HG03045 (cell line): ENCODE measurements around the gene AP5B1.
A peak's percentile ranks its signal among the peaks of the same experiment; 100 is the strongest.

Experiments used
- ATAC-seq: cut with Tn5 transposase; IDR thresholded peaks from one replicate; pipeline ENCODE4 v1.9.1; 2021; ENCODE audit warnings: mild to moderate bottlenecking, moderate library complexity; ENCODE audit not compliant: unreplicated experiment

AP5B1 gene

GRCh38 chr11:65786008-65786785, 5.4 kb upstream of the AP5B1 start:
- ATAC-seq = no peak

- no peak for ATAC-seq
Observed at GRCh38 chr11:65785319-65786007, 4.7 kb upstream of the AP5B1 start.

- no peak for ATAC-seq
Observed at GRCh38 chr11:65782816-65783228, 2.0 kb upstream of the AP5B1 start.

GRCh38 chr11:65781962-65782815, 1.4 kb upstream of the AP5B1 start:
- ATAC-seq = no peak

GRCh38 chr11:65781152-65781961, 581 bp upstream of the AP5B1 start:
- ATAC-seq = peak; percentile 32

- ATAC-seq = peak; percentile 39
Observed at GRCh38 chr11:65779919-65780769, 632 bp downstream of the AP5B1 start.

- ATAC-seq = no peak
Observed at GRCh38 chr11:65779669-65779918, 1.2 kb downstream of the AP5B1 start.

- no peak for ATAC-seq
Observed at GRCh38 chr11:65778901-65779668, 1.7 kb downstream of the AP5B1 start.

GRCh38 chr11:65778431-65778900, 2.3 kb downstream of the AP5B1 start:
- no peak for ATAC-seq

- no peak for ATAC-seq
Observed at GRCh38 chr11:65777821-65778361, 2.9 kb downstream of the AP5B1 start.

- ATAC-seq = no peak
Observed at GRCh38 chr11:65777241-65777640, 3.5 kb downstream of the AP5B1 start.

- no peak for ATAC-seq
Observed at GRCh38 chr11:65776710-65777141, 4.0 kb downstream of the AP5B1 start.

GRCh38 chr11:65776196-65776595, 4.6 kb downstream of the AP5B1 start:
- ATAC-seq = no peak

GRCh38 chr11:65774525-65775306, 6.1 kb downstream of the AP5B1 start:
- no peak for ATAC-seq

- ATAC-seq = no peak
Observed at GRCh38 chr11:65773784-65774411, 6.9 kb downstream of the AP5B1 start.

GRCh38 chr11:65771589-65772112, 9.1 kb downstream of the AP5B1 start:
- ATAC-seq = no peak

- no peak for ATAC-seq
Observed at GRCh38 chr11:65770951-65771567, 9.7 kb downstream of the AP5B1 start.
